Keratinocyte (primary cell): Measurements from ENCODE around the gene CATSPERZ.

ENCODE experiments used
- EZH2 ChIP-seq: IDR thresholded peaks from one replicate; pipeline ENCODE4 v1.6.1; 2012; ENCODE audit warnings: inconsistent platforms, mild to moderate bottlenecking, low read length, moderate library complexity
- TF ChIP-seq, protein P1 (sequence below), 3 experiments: IDR thresholded peaks in 1 of 3; conservative IDR thresholded peaks in 1 of 3; optimal IDR thresholded peaks in 1 of 3; 2 replicates in 2 of 3; 3 replicates in 1 of 3; pipeline versions ENCODE3 to v1.5.1; 2011; ENCODE audit warnings: low read length in 3 of 3, mild to moderate bottlenecking in 3 of 3, moderate library complexity in 2 of 3, control low read depth in 1 of 3, inconsistent platforms in 1 of 3; ENCODE audit not compliant: insufficient read depth in 2 of 3; ENCODE audit errors: extremely low read depth in 1 of 3

DNA sequence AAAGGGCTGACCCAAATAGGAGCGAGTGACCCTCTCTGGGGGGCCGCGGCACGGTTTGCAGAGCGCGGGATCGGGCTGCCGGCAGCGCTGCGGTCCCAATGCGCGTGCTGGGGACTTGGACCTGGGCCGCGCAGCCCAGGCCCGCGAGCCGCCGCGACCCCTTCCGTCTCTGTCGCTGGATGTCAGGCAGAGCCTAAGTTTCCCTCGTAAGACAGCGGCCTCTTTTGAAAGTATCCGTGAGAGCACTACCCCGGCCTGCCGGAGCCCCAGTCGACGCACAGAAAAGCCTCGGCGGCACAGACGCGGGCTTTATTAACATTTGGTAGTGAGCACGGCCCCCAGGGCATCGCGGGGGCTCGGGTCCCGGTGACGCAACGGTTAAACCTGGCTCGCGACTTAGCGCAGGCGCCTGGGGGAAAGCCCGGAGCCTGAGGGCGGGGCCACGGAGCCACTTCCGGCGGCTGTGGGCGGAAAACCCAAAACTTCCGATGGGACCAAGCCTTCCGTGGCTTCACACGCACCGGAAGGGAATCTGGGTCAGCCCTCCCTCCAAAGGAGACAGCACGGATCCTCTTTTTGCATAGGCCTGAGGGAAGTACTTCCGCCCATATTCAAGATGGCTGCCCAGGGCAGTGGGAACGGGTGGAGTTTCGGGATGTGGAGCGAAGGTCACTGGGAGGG, 30.5 kb upstream of the CATSPERZ start:
- TF ChIP-seq, protein P1, sequence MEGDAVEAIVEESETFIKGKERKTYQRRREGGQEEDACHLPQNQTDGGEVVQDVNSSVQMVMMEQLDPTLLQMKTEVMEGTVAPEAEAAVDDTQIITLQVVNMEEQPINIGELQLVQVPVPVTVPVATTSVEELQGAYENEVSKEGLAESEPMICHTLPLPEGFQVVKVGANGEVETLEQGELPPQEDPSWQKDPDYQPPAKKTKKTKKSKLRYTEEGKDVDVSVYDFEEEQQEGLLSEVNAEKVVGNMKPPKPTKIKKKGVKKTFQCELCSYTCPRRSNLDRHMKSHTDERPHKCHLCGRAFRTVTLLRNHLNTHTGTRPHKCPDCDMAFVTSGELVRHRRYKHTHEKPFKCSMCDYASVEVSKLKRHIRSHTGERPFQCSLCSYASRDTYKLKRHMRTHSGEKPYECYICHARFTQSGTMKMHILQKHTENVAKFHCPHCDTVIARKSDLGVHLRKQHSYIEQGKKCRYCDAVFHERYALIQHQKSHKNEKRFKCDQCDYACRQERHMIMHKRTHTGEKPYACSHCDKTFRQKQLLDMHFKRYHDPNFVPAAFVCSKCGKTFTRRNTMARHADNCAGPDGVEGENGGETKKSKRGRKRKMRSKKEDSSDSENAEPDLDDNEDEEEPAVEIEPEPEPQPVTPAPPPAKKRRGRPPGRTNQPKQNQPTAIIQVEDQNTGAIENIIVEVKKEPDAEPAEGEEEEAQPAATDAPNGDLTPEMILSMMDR (optimal IDR thresholded peaks at IDR 0.05 in 1 of 3, IDR thresholded peaks at IDR 0.05 in 1 of 3, conservative IDR thresholded peaks at IDR 0.05 in 1 of 3; ENCODE audit: extremely low read depth in 1 of 3, insufficient read depth in 2 of 3, low read length in 3 of 3): no peak
- no peak for TF ChIP-seq EZH2
